Osteocyte (in vitro differentiated cells): ENCODE measurements around the gene ANKRD12. TPM values are rescaled to one million over a fixed set of nuclear protein-coding genes. Genes with fewer than 3 reads are reported as not detected.

Experiments
- DNase-seq: peaks from one replicate; pipeline ENCODE4 v3.0.0; 2021; ENCODE audit warnings: mixed read lengths; ENCODE audit not compliant: unreplicated experiment; ENCODE audit errors: extremely low spot score
- H3K27ac Mint-ChIP-seq: one replicate; pipeline ENCODE4 v1.8.0; 2021; ENCODE audit warnings: mild to moderate bottlenecking, mixed read lengths; ENCODE audit not compliant: unreplicated experiment
- H3K27me3 Mint-ChIP-seq: one replicate; pipeline ENCODE4 v1.8.0; 2021; ENCODE audit warnings: mixed read lengths; ENCODE audit not compliant: unreplicated experiment
- H3K36me3 Mint-ChIP-seq: one replicate; pipeline ENCODE4 v1.8.0; 2021; ENCODE audit warnings: mixed read lengths; ENCODE audit not compliant: unreplicated experiment
- H3K4me1 Mint-ChIP-seq: one replicate; pipeline ENCODE4 v1.8.0; 2021; ENCODE audit warnings: mixed read lengths; ENCODE audit not compliant: unreplicated experiment
- H3K4me3 Mint-ChIP-seq: one replicate; pipeline ENCODE4 v1.8.0; 2021; ENCODE audit warnings: mild to moderate bottlenecking, moderate library complexity, mixed read lengths; ENCODE audit not compliant: unreplicated experiment
- H3K9me3 Mint-ChIP-seq: one replicate; pipeline ENCODE4 v1.8.0; 2021; ENCODE audit warnings: mixed read lengths; ENCODE audit not compliant: unreplicated experiment
- CTCF ChIP-seq: fragments of 200-600 bp; sonication (generic); IDR thresholded peaks from 2 replicates; pipeline ENCODE4 v1.5.0; 2021; ENCODE audit warnings: antibody characterized with exemption, mild to moderate bottlenecking, moderate library complexity
- total RNA-seq: library from RNA; stranded (reverse); gene quantifications from 2 replicates; pipeline ENCODE4 v1.2.1, GENCODE V29; 2021

Gene ANKRD12
- total RNA-seq, 1 donor from 2014 or later, result 40.0 TPM

- H3K4me3 Mint-ChIP-seq, result no peak overlapping the region
- no peaks in the 10 kb centered on the region for H3K27me3 Mint-ChIP-seq
- no peak for TF ChIP-seq CTCF
- no peak for DNase-seq
- no peak overlapping the region for H3K27ac Mint-ChIP-seq
- no peaks in the 10 kb centered on the region for H3K9me3 Mint-ChIP-seq
- no peaks in the 10 kb centered on the region for H3K4me1 Mint-ChIP-seq
- H3K36me3 Mint-ChIP-seq, result peaks cover 44% of the 10 kb centered on the region
Observed at GRCh38 chr18:9275890-9276289, 139.3 kb downstream of the ANKRD12 start.

GRCh38 chr18:9278028-9278427 is 141.4 kb downstream of the ANKRD12 start:
- no peak overlapping the region for H3K4me3 Mint-ChIP-seq
- TF ChIP-seq CTCF, result no peak
- no peaks in the 10 kb centered on the region for H3K9me3 Mint-ChIP-seq
- peaks cover 3% of the 10 kb centered on the region for H3K4me1 Mint-ChIP-seq
- H3K27me3 Mint-ChIP-seq, result no peaks in the 10 kb centered on the region
- DNase-seq, result no peak
- peaks cover 41% of the 10 kb centered on the region for H3K36me3 Mint-ChIP-seq
- H3K27ac Mint-ChIP-seq, result no peak overlapping the region

- peaks cover 5% of the 10 kb centered on the region for H3K4me1 Mint-ChIP-seq
- no peak for DNase-seq
- H3K4me3 Mint-ChIP-seq, result no peak overlapping the region
- no peaks in the 10 kb centered on the region for H3K27me3 Mint-ChIP-seq
- no peak overlapping the region for H3K27ac Mint-ChIP-seq
- TF ChIP-seq CTCF, result no peak
- no peaks in the 10 kb centered on the region for H3K9me3 Mint-ChIP-seq
- peaks cover 39% of the 10 kb centered on the region for H3K36me3 Mint-ChIP-seq
Observed at GRCh38 chr18:9280849-9281248, 144.3 kb downstream of the ANKRD12 start.

- no peak for DNase-seq
- no peak overlapping the region for H3K27ac Mint-ChIP-seq
- H3K4me3 Mint-ChIP-seq, result no peak overlapping the region
- H3K36me3 Mint-ChIP-seq, result peaks cover 36% of the 10 kb centered on the region
- no peaks in the 10 kb centered on the region for H3K27me3 Mint-ChIP-seq
- H3K9me3 Mint-ChIP-seq, result no peaks in the 10 kb centered on the region
- TF ChIP-seq CTCF, result no peak
- H3K4me1 Mint-ChIP-seq, result peaks cover 5% of the 10 kb centered on the region
Observed at GRCh38 chr18:9281780-9282179, 145.2 kb downstream of the ANKRD12 start.

- no peaks in the 10 kb centered on the region for H3K27me3 Mint-ChIP-seq
- H3K27ac Mint-ChIP-seq, result no peak overlapping the region
- TF ChIP-seq CTCF, result no peak
- no peak overlapping the region for H3K4me3 Mint-ChIP-seq
- DNase-seq, result no peak
- peaks cover 7% of the 10 kb centered on the region for H3K4me1 Mint-ChIP-seq
- peaks cover 31% of the 10 kb centered on the region for H3K36me3 Mint-ChIP-seq
- peaks cover 4% of the 10 kb centered on the region for H3K9me3 Mint-ChIP-seq
Observed at GRCh38 chr18:9283791-9284190, 147.2 kb downstream of the ANKRD12 start.
